GM12878 (cell line): ENCODE results near the gene CRYZL1. TPM values are rescaled to one million over a fixed set of nuclear protein-coding genes. Genes with fewer than 3 reads are reported as not detected.

Experiments used
- ATF7 ChIP-seq: fragments of 450-650 bp; IDR thresholded peaks from 2 replicates; pipeline ENCODE4 v1.6.1; 2016; ENCODE audit warnings: low read depth, mild to moderate bottlenecking
- CHD1 ChIP-seq: IDR thresholded peaks from 2 replicates; pipeline ENCODE4 v1.6.1; 2012; ENCODE audit warnings: low read depth, low read length, improper control_type of control experiment
- EZH2 ChIP-seq: IDR thresholded peaks from 2 replicates; pipeline ENCODE4 v1.6.1; 2012; ENCODE audit warnings: low read depth, mild to moderate bottlenecking, control low read depth, inconsistent platforms, low read length, borderline replicate concordance; ENCODE audit not compliant: control insufficient read depth
- FOS ChIP-seq: IDR thresholded peaks from 3 replicates; pipeline ENCODE4 v1.6.1; 2011; ENCODE audit warnings: borderline replicate concordance; ENCODE audit not compliant: insufficient read length; ENCODE audit errors: extremely low read depth
- NR2F1 ChIP-seq: fragments of 450-650 bp; conservative IDR thresholded peaks from 2 replicates; pipeline ENCODE4 v1.6.1; 2017; ENCODE audit warnings: mild to moderate bottlenecking
- POLR2AphosphoS2 ChIP-seq: IDR thresholded peaks from 2 replicates; pipeline ENCODE4 v1.6.1; 2011; ENCODE audit warnings: low read depth, mild to moderate bottlenecking, low read length, improper control_type of control experiment, moderate library complexity
- RELA ChIP-seq: fragments of 450-650 bp; IDR thresholded peaks from 2 replicates; pipeline ENCODE4 v1.8.0; 2014; ENCODE audit warnings: borderline replicate concordance; ENCODE audit not compliant: partially characterized antibody
- WRNIP1 ChIP-seq: IDR thresholded peaks from 2 replicates; pipeline ENCODE4 v1.6.1; 2011; ENCODE audit warnings: low read depth, low read length, improper control_type of control experiment, borderline replicate concordance
- ZNF207 ChIP-seq: fragments of 450-650 bp; IDR thresholded peaks from 2 replicates; pipeline ENCODE4 v1.6.1; 2014; ENCODE audit warnings: antibody characterized with exemption, mild to moderate bottlenecking, borderline replicate concordance
- ZSCAN29 ChIP-seq: fragments of 450-650 bp; IDR thresholded peaks from 2 replicates; pipeline ENCODE4 v1.6.1; 2017; ENCODE audit warnings: mild to moderate bottlenecking, moderate library complexity
- polyA plus RNA-seq, 11 experiments: library from polyadenylated mRNA; depleted of rRNA in 4 of 11; unstranded in 6 of 11; stranded (reverse) in 5 of 11; fragments of >200 nt; fragmentation: Nextera tagmentation in 4 of 11; fragmentation: Illumina TruSeq in 1 of 11; extraction: Ambion mirVana in 4 of 11; extraction: Trizol in 1 of 11; gene quantifications; 1 replicate in 1 of 11; 2 replicates in 10 of 11; pipeline versions ENCODE4 v1.2.1 to v1.2.3, GENCODE V29; 2011 to 2016; ENCODE audit warnings: inconsistent platforms in 2 of 11, missing spikeins in 2 of 11, low read depth in 1 of 11
- total RNA-seq, 4 experiments: library from RNA; depleted of rRNA in 3 of 4; stranded (reverse); fragments of >200 nt in 3 of 4; fragmentation: Illumina TruSeq in 1 of 4; extraction: Trizol in 1 of 4; gene quantifications; 2 replicates each; pipeline versions ENCODE4 v1.2.1 to v1.2.3, GENCODE V29; 2013 to 2021
- TF ChIP-seq, protein P1 (sequence below): fragments of 450-650 bp; IDR thresholded peaks from 2 replicates; pipeline ENCODE4 v1.6.1; 2017; ENCODE audit warnings: mild to moderate bottlenecking, moderate library complexity
- TF ChIP-seq, protein P2 (sequence below): fragments of 450-650 bp; IDR thresholded peaks from 2 replicates; pipeline ENCODE4 v1.6.1; 2018; ENCODE audit warnings: mild to moderate bottlenecking, low read depth, moderate library complexity; ENCODE audit not compliant: partially characterized antibody
- TF ChIP-seq, protein P3 (sequence below): fragments of 450-650 bp; formaldehyde crosslinking; IDR thresholded peaks from 2 replicates; pipeline ENCODE4 v1.4.0; 2020; ENCODE audit warnings: mild to moderate bottlenecking, moderate library complexity
- TF ChIP-seq, protein P4 (sequence below): fragments of 450-650 bp; IDR thresholded peaks from 2 replicates; pipeline ENCODE4 v1.6.1; 2018; ENCODE audit warnings: borderline replicate concordance, mild to moderate bottlenecking; ENCODE audit not compliant: partially characterized antibody

CRYZL1 gene
- total and polyA plus RNA-seq, 10 of the 15 experiments (the other 5 are each of a cell fraction or from before 2014, with no cell fraction given) = 14.3 to 72.4 (median 30.7) TPM

DNA sequence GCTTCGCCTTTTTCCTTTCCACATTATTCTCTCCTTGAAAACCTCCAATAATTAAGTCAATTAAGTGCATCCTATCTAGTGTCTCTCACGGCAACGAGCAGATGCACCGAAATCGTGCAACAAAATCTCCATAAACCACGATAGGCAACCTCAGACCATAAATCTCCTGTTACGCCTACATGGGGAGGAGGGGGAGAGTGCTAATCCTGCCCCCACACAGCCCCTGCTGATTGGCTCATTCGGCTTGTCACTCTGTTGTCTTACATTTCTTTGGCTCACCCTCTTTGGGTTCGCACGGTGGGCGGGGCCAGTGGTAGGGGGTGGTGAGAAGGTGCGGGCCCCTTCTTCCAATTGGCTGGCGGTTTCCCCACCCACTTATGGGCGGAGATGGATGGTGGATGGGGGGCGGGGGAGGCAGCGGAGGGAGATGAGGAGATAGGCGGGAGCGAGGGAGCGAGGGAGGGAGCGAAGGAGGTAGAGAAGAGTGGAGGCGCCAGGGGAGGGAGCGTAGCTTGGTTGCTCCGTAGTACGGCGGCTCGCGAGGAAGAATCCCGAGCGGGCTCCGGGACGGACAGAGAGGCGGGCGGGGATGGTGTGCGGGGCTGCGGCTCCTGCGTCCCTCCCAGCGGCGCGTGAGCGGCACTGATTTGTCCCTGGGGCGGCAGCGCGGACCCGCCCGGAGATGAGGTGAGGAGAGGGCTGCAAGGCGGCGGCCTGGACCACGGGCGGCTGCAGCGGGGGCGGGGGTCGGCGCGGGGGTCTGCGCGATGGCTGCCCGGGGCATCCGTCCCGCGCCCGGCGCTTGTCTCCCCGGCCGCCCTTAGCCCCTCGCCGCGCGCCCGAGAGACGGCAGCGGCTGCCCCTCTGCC lies 720 bp upstream of the CRYZL1 start, which contains the start of gene ITSN1 (continued):
- TF ChIP-seq, protein P1, sequence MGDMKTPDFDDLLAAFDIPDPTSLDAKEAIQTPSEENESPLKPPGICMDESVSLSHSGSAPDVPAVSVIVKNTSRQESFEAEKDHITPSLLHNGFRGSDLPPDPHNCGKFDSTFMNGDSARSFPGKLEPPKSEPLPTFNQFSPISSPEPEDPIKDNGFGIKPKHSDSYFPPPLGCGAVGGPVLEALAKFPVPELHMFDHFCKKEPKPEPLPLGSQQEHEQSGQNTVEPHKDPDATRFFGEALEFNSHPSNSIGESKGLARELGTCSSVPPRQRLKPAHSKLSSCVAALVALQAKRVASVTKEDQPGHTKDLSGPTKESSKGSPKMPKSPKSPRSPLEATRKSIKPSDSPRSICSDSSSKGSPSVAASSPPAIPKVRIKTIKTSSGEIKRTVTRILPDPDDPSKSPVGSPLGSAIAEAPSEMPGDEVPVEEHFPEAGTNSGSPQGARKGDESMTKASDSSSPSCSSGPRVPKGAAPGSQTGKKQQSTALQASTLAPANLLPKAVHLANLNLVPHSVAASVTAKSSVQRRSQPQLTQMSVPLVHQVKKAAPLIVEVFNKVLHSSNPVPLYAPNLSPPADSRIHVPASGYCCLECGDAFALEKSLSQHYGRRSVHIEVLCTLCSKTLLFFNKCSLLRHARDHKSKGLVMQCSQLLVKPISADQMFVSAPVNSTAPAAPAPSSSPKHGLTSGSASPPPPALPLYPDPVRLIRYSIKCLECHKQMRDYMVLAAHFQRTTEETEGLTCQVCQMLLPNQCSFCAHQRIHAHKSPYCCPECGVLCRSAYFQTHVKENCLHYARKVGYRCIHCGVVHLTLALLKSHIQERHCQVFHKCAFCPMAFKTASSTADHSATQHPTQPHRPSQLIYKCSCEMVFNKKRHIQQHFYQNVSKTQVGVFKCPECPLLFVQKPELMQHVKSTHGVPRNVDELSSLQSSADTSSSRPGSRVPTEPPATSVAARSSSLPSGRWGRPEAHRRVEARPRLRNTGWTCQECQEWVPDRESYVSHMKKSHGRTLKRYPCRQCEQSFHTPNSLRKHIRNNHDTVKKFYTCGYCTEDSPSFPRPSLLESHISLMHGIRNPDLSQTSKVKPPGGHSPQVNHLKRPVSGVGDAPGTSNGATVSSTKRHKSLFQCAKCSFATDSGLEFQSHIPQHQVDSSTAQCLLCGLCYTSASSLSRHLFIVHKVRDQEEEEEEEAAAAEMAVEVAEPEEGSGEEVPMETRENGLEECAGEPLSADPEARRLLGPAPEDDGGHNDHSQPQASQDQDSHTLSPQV = no peak
- TF ChIP-seq, protein P2, sequence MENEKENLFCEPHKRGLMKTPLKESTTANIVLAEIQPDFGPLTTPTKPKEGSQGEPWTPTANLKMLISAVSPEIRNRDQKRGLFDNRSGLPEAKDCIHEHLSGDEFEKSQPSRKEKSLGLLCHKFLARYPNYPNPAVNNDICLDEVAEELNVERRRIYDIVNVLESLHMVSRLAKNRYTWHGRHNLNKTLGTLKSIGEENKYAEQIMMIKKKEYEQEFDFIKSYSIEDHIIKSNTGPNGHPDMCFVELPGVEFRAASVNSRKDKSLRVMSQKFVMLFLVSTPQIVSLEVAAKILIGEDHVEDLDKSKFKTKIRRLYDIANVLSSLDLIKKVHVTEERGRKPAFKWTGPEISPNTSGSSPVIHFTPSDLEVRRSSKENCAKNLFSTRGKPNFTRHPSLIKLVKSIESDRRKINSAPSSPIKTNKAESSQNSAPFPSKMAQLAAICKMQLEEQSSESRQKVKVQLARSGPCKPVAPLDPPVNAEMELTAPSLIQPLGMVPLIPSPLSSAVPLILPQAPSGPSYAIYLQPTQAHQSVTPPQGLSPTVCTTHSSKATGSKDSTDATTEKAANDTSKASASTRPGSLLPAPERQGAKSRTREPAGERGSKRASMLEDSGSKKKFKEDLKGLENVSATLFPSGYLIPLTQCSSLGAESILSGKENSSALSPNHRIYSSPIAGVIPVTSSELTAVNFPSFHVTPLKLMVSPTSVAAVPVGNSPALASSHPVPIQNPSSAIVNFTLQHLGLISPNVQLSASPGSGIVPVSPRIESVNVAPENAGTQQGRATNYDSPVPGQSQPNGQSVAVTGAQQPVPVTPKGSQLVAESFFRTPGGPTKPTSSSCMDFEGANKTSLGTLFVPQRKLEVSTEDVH = no peak
- TF ChIP-seq FOS (peak; percentile 43), CHD1 (no peak), POLR2AphosphoS2 (no peak), ATF7 (peak; percentile 29; the same call in 1 of the 2 replicates), ZNF207 (peak; percentile 19; the same call in 1 of the 2 replicates), NR2F1 (no peak), RELA (peak; percentile 10), ZSCAN29 (no peak), WRNIP1 (no peak), EZH2 (no peak)
- TF ChIP-seq, protein P3, sequence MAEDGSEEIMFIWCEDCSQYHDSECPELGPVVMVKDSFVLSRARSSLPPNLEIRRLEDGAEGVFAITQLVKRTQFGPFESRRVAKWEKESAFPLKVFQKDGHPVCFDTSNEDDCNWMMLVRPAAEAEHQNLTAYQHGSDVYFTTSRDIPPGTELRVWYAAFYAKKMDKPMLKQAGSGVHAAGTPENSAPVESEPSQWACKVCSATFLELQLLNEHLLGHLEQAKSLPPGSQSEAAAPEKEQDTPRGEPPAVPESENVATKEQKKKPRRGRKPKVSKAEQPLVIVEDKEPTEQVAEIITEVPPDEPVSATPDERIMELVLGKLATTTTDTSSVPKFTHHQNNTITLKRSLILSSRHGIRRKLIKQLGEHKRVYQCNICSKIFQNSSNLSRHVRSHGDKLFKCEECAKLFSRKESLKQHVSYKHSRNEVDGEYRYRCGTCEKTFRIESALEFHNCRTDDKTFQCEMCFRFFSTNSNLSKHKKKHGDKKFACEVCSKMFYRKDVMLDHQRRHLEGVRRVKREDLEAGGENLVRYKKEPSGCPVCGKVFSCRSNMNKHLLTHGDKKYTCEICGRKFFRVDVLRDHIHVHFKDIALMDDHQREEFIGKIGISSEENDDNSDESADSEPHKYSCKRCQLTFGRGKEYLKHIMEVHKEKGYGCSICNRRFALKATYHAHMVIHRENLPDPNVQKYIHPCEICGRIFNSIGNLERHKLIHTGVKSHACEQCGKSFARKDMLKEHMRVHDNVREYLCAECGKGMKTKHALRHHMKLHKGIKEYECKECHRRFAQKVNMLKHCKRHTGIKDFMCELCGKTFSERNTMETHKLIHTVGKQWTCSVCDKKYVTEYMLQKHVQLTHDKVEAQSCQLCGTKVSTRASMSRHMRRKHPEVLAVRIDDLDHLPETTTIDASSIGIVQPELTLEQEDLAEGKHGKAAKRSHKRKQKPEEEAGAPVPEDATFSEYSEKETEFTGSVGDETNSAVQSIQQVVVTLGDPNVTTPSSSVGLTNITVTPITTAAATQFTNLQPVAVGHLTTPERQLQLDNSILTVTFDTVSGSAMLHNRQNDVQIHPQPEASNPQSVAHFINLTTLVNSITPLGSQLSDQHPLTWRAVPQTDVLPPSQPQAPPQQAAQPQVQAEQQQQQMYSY = no peak
- TF ChIP-seq, protein P4, sequence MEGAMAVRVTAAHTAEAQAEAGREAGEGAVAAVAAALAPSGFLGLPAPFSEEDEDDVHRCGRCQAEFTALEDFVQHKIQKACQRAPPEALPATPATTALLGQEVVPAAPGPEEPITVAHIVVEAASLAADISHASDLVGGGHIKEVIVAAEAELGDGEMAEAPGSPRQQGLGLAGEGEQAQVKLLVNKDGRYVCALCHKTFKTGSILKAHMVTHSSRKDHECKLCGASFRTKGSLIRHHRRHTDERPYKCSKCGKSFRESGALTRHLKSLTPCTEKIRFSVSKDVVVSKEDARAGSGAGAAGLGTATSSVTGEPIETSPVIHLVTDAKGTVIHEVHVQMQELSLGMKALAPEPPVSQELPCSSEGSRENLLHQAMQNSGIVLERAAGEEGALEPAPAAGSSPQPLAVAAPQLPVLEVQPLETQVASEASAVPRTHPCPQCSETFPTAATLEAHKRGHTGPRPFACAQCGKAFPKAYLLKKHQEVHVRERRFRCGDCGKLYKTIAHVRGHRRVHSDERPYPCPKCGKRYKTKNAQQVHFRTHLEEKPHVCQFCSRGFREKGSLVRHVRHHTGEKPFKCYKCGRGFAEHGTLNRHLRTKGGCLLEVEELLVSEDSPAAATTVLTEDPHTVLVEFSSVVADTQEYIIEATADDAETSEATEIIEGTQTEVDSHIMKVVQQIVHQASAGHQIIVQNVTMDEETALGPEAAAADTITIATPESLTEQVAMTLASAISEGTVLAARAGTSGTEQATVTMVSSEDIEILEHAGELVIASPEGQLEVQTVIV = no peak
